GM19372 (cell line): ENCODE results near the gene ATP10A.

Experiments used
- ATAC-seq: cut with Tn5 transposase; IDR thresholded peaks from one replicate; pipeline ENCODE4 v1.9.1; 2021; ENCODE audit warnings: mild to moderate bottlenecking, low read depth, moderate library complexity; ENCODE audit not compliant: unreplicated experiment

ATP10A gene

GRCh38 chr15:25688166-25688565 is 175.0 kb downstream of the ATP10A start:
- ATAC-seq = no peak

GRCh38 chr15:25687689-25688088 is 175.4 kb downstream of the ATP10A start:
- no peak for ATAC-seq

DNA sequence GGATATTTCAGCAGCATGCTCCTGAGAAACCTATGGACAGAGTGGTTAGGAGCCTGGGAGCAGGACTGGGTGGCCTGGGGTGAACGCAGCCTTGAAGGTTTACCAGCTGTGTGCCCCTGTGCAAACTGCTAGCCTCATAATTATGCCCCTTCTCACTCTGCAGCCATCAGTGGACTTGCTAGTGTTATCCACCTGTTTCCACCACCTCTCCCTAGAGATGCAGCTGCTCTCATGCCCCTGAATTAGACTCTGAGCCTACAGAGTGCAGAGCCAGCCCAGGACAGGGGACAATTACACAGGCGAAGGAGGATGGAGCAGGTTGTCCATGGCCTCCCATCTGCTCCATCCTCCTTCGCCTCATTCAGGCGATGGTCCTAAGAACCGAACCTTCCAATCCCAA is 175.9 kb downstream of the ATP10A start:
- no peak for ATAC-seq

DNA sequence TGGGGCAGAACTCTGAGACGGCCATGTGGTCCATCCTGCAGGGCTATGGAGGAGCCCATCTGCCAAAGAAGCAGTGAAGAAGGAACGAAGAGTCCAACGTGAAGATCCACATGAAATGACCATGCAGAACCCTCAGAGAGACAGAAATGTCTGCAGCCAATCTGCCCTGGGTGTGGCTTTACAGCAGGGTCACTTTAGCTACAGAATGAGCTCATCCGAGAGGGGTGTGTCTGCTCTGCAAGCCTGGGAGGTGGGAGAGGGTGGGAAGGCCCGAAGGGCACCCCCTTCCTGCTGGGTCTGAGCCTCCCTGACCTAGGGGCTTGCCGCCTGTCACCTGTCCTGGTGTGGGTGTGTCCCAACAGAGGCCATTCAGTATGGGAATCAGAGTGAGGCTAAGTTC is 176.3 kb downstream of the ATP10A start:
- ATAC-seq = no peak

- ATAC-seq = no peak
Measured at GRCh38 chr15:25684521-25685431, 178.4 kb downstream of the ATP10A start.

DNA sequence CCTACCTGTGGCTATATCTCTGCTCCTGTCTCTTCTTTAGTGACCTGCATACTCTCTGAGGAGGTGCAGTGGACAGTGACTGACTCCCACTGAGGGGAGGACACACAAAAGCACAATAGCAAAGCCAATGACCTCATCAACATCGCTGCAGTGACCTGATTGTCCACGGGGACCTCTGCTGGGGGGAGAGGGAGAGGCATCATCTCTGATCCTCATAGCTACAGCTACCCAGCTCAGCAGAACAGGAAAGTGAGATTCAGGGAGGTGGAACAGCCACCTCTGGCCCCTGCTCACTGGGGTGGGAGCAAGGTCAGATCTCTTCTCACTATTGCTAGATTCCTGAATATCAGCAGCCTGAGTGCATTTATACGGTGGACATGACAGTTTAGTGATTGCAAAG is 179.2 kb downstream of the ATP10A start:
- ATAC-seq = no peak

DNA sequence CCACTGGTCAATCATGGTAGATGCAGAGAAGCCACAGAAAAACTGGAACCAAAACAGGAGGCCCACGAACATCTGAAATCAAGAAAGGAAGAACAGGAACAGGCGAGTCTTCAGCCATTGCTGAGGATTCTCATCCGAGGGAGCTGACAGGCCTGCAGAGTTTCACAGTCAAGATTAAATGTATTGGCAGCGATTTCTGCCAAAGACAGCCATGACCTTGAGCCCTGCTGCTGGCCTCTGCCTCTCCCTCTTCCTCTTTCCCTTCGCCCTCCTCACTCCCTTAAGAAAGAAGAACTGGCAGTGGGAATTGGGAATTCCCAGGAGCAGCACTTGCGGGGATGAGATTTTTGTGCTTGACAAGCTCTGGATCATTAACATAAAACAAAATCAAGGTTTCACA is 179.7 kb downstream of the ATP10A start:
- no peak for ATAC-seq

DNA sequence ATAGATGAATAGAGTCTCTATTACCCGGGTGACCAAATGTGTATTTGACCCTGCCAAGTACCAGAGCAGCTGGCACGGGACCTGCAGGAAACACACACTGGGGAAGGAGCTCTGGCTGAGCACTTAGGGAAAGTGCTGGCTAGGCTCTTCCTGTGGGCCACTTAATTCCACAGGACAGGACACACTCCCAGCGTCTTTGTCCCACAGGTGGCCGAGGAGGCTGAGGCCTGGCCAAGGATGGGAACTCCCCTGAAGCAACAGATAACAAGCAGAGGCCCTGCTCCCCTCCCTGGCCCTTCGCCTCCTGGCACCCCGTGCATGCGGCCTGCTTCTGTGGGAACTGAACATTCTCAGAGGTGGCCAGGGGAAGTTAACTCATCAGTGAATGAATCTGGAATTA is 180.8 kb downstream of the ATP10A start:
- no peak for ATAC-seq

- no peak for ATAC-seq
Measured at GRCh38 chr15:25680686-25681025, 182.5 kb downstream of the ATP10A start.

DNA sequence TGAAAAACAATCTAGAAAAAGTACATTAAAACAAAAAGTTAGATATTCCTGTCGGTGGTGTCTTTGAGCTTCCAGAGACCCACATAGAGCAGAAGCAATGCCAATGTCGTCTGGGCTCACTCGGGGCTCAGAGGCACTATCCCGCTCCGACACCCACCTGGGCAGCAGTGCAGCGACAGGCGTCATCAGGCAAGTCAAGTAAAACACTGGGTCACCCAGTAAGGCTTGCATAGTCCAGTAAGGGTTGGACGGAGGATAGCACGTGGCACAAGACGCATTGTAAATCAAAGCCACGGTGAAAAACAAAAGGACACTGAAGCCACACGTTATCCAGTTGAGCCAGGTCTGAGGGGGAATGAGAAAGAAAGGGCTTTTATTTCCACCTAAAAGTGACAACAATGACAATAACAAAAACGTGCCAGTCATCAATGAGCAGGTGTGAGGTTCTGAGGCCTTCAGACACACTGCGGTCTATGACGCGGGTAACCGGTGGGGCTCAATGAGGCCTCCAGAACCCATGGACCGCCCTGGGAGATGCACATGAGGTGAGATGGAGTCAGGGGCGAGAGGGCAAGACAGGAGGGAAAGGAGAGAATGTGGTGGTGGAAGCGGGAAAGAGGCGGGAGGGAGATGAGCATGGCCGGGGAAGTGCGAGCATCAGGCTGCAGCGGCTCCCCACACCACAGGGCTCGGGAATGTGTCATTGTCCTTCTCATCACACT is 183.0 kb downstream of the ATP10A start:
- no peak for ATAC-seq

- ATAC-seq = no peak
Measured at GRCh38 chr15:25679492-25679891, 183.6 kb downstream of the ATP10A start.

GRCh38 chr15:25678500-25678855 is 184.6 kb downstream of the ATP10A start:
- no peak for ATAC-seq

DNA sequence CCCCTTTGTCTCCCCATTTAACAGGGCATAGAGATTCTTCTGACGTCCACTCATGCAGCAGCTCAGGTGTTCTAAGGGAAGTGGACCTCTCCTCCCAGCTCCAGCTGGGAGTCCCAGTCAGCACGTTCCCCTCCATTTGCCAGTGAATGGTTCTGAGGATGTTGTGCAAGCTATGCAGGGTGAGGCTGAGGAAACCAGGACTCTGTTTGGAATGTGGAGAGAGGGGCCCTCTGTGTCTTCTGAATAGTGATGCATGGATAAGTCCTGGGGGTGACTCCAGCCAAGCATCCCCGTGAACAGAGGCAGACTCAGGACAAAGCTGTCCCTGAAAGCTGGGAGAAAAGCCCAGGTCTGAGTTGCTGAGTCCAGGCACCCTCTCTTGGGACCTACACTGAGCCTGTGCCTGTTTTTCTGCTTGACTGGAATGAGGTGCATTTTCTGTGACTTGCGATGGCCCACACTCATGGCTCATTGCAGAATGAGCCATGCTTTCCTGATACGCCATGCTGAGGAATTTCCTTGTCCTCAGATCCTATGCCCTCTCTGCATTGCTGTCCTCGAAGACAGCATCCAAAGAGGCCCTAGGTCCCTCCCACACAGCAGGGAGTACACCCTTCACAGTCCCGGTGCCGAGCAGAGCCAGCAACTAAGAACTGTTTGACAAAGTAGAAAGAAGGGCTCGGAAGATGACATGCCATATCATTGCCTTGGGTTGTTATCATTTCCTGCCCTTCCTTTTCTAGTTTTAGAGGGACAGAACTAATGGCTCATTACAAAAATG is 185.2 kb downstream of the ATP10A start:
- ATAC-seq = no peak

- no peak for ATAC-seq
Measured at GRCh38 chr15:25676070-25676469, 187.1 kb downstream of the ATP10A start.

GRCh38 chr15:25675396-25675795 is 187.7 kb downstream of the ATP10A start:
- ATAC-seq = no peak

GRCh38 chr15:25674913-25675312 is 188.2 kb downstream of the ATP10A start:
- ATAC-seq = no peak

DNA sequence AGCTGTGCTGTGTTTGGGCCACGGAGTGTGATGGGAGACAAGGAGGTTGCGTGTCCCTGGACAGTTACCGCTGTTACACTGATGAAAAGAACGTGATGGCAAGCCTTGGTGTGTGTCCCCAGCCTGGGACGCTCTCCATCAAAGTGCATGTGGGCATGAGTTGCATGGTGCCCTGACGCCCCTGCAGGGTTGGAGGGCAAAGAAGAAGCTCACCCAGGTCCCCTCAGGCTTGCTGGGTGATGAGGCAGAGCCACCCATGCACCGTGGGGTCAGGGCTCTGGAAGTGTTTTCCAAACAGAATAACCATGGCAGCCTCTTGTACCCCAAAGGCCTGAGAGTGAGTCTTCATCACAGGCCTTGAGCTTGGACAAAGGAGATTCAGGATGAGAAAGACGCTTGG is 189.2 kb downstream of the ATP10A start:
- ATAC-seq = no peak

DNA sequence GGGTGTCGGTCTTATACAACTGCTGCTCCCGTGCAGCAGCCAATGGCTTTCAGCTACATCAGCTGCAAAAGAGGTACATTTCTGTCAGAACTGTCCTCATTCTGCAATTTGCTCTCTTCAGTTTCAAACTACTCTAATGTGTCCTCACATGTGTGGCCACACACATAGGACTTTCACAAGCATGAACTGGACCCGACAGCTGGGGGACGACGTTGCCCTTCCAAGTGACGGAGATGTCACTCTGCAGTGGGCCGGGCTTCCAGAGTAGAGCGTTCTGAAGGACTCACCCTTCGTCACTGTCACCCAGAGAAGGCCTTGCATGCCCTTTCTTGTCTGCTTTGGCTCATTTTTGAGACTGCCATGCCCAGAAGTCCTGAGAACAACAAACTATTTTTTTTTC is 189.8 kb downstream of the ATP10A start:
- no peak for ATAC-seq

GRCh38 chr15:25671132-25671531 is 192.0 kb downstream of the ATP10A start:
- ATAC-seq = no peak

DNA sequence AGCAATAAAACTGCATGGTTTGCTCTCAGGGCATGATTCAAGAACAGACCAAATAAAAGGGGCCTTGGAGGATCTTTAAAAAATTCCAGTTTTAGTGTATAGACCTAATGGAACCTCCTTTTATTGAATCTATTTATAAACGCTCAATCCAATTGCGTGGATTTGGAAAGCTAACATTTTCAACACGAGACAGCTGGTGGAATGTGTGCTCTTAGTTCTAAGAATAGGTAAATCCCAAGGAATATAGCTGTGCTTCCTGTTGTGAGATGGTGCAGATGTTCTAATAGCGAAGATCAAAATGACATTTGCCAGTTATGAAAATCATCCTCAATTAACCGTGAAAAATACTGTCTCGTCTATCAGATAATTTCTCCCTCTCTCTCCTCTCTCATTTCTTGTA is 192.5 kb downstream of the ATP10A start:
- no peak for ATAC-seq

GRCh38 chr15:25670025-25670554 is 193.0 kb downstream of the ATP10A start:
- ATAC-seq = no peak
